ENCODE data around the gene ZNF541. TPM values are rescaled to one million over a fixed set of nuclear protein-coding genes. Genes with fewer than 3 reads are reported as not detected.

ZNF541 gene
- total RNA-seq, 1 experiment from 2014 or later: not detected

DNA sequence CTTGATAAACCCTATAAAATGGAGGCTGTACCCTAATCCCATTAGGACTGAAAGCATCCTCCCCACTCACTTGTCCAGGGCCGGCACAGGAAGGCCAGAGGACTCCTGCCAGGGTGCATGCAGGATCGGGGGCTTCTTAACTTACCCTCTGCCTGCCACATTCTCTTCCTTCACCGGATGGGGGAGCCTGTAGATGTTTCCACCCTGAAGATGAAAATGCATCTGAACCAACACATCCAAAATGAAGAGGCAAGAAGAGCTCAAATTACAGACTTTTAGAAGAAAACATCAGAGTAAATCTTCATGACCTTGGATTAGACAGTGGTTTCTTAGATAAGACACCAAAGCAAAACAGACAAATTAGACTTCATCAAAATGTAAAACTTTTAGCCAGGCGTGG, 32.2 kb downstream of the ZNF541 start:
- no peak overlapping the region for H3K27ac ChIP-seq
- H3K4me1 ChIP-seq: no peaks in the 10 kb centered on the region
- no peak overlapping the region for H3K4me3 ChIP-seq
- DNase-seq: peak in 1 of 2 experiments; percentile 23
- H3K9me3 ChIP-seq (replicated peaks): no peaks in the 10 kb centered on the region
- H3K27me3 ChIP-seq: peaks cover 25% of the 10 kb centered on the region; the same call in 1 of the 2 replicates
- H3K36me3 ChIP-seq: no peaks in the 10 kb centered on the region

DNA sequence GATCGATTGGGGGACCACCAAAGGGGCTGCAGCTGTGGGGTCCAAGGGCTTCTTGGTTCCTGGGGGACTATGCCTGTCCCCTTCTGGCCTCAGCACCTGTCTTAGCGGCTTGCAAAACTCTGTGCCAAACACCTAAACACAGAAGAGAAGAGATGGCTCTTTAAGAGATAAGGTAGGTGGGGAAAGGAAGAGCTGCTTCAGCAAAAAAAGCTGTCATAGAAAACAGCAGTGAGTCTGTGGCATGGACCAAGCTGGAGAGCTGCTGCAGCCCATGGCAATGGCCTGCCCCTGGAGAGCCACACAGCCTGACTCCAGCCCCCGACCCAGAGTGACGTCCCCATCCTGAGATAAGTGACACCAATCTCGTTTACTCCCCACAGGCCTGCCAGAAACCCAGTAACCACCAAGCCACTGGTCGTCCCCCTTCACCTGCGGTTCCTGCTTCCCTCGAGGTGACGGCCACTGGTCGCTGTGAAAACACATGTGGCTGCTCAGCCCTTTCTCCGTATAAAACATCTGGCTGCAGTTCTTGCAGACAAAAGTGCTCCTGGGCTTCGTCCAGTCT, 33.1 kb downstream of the ZNF541 start:
- Histone ChIP-seq H3K27me3 (peaks cover 25% of the 10 kb centered on the region; the same call in 1 of the 2 replicates), H3K9me3 (replicated peaks) (no peaks in the 10 kb centered on the region), H3K4me1 (no peaks in the 10 kb centered on the region), H3K36me3 (no peaks in the 10 kb centered on the region), H3K4me3 (no peak overlapping the region), H3K27ac (no peak overlapping the region)
- DNase-seq: no peak

- DNase-seq: no peak
- Histone ChIP-seq H3K36me3 (no peaks in the 10 kb centered on the region), H3K4me1 (no peaks in the 10 kb centered on the region), H3K9me3 (replicated peaks) (no peaks in the 10 kb centered on the region), H3K27me3 (peaks cover 25% of the 10 kb centered on the region; the same call in 1 of the 2 replicates), H3K27ac (no peak overlapping the region), H3K4me3 (no peak overlapping the region)
Observed at GRCh38 chr19:47538812-47539211, 34.1 kb downstream of the ZNF541 start.

DNA sequence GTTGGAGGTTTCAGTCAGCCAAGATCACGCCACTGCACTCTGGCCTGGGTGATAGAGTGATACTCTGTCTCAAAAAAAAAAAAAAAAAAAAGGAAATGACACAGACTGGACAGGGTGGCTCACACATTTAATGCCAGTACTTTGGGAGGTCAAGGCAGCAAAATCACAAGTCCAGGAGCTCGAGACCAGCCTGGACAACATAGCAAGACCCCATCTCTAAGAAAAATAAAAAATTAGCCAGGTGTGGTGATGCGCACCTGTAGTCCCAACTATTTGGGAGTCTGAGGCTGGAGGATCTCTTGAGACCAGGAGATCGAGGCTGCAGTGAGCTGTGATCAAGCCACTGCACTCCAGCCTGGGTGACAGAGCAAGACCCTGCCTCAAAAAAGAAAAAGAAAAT, 35.5 kb downstream of the ZNF541 start:
- H3K9me3 ChIP-seq (replicated peaks): no peaks in the 10 kb centered on the region
- H3K4me1 ChIP-seq: no peaks in the 10 kb centered on the region
- DNase-seq: no peak
- no peak overlapping the region for H3K27ac ChIP-seq
- no peak overlapping the region for H3K4me3 ChIP-seq
- H3K27me3 ChIP-seq: peaks cover 25% of the 10 kb centered on the region; the same call in 1 of the 2 replicates
- H3K36me3 ChIP-seq: no peaks in the 10 kb centered on the region

- H3K9me3 ChIP-seq (replicated peaks): no peaks in the 10 kb centered on the region
- H3K4me1 ChIP-seq: no peaks in the 10 kb centered on the region
- peaks cover 13% of the 10 kb centered on the region; the same call in 1 of the 2 replicates for H3K27me3 ChIP-seq
- DNase-seq: no peak
- no peak overlapping the region for H3K27ac ChIP-seq
- H3K36me3 ChIP-seq: no peaks in the 10 kb centered on the region
- H3K4me3 ChIP-seq: no peak overlapping the region
Observed at GRCh38 chr19:47534628-47535027, 38.3 kb downstream of the ZNF541 start.

- Histone ChIP-seq H3K4me1 (no peaks in the 10 kb centered on the region), H3K9me3 (replicated peaks) (peaks cover 1% of the 10 kb centered on the region; the same call in 1 of the 2 replicates), H3K27ac (no peak overlapping the region), H3K4me3 (no peak overlapping the region), H3K27me3 (peaks cover 7% of the 10 kb centered on the region; the same call in 1 of the 2 replicates), H3K36me3 (no peaks in the 10 kb centered on the region)
- DNase-seq: no peak
Observed at GRCh38 chr19:47531640-47532387, 41.1 kb downstream of the ZNF541 start.

DNA sequence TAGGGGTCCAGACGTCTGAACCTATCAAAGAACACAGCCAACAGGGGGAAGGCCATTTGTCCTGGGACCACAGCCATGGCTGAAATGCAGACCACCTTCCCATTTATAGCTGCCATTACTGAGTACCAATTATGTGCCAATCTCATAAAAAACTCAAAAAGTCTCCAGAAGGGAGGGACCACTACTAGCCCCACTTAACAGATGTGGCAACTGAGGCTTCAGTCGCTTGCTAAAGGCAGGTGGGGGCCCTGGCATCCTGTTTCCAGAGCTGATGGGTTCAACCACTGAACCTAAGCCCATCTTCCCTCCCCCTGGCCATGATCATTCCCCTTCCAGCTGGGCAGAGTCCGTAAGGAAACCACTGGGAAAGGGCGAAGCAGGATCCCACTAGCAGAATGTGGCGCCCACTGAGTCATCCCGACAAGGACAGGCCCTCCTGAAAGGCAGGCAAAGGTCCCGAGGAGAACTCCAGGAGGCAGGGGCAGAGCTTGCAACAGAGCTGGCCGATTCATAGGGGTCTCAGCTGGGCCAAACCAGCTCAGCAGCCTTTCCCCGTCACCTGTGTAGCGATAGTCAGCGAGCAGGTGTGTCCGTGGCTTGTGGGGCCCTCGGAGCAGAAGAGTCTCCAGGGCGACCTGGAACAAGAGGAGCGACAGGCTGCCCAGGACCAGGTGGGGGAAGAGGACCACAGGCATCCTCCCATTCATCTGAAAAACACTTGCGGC, 43.8 kb downstream of the ZNF541 start:
- Histone ChIP-seq H3K4me3 (no peak overlapping the region), H3K27me3 (no peaks in the 10 kb centered on the region; the same call in 1 of the 2 replicates), H3K4me1 (no peaks in the 10 kb centered on the region), H3K27ac (no peak overlapping the region), H3K9me3 (replicated peaks) (peaks cover 4% of the 10 kb centered on the region; the same call in 1 of the 2 replicates), H3K36me3 (no peaks in the 10 kb centered on the region)
- DNase-seq: no peak

GRCh38 chr19:47526798-47527197, 46.1 kb downstream of the ZNF541 start:
- Histone ChIP-seq H3K27ac (no peak overlapping the region), H3K4me3 (no peak overlapping the region), H3K36me3 (no peaks in the 10 kb centered on the region), H3K9me3 (replicated peaks) (peaks cover 4% of the 10 kb centered on the region; the same call in 1 of the 2 replicates), H3K27me3 (no peaks in the 10 kb centered on the region; the same call in 1 of the 2 replicates), H3K4me1 (no peaks in the 10 kb centered on the region)
- DNase-seq: no peak

DNA sequence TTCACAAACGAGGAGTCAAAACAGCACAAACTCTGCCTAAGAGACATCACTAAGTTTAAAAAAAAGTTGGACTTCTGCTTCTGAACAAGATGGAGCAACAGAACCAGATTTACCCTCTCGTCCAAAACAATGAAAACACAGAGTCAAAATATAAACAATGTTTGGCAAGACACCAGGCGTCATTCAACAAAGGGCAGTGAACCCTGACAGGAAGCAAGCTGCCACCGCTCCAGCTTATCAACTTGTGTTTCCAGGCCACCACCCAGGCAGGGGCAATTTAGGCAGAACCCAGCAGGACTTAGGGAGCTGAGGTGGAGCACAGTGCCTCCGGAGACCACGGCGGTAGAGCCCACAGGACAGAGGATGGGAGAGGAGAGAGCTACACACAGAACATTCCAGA, 49.5 kb downstream of the ZNF541 start:
- H3K4me1 ChIP-seq: peaks cover 21% of the 10 kb centered on the region
- peak in 1 of 2 experiments; percentile 18 for DNase-seq
- no peaks in the 10 kb centered on the region for H3K36me3 ChIP-seq
- H3K4me3 ChIP-seq: no peak overlapping the region
- H3K27ac ChIP-seq: no peak overlapping the region
- no peaks in the 10 kb centered on the region for H3K27me3 ChIP-seq
- peaks cover 4% of the 10 kb centered on the region; the same call in 1 of the 2 replicates for H3K9me3 ChIP-seq (replicated peaks)

Other genes starting within 250 kb of the ZNF541 start
- gene C5AR2, start 241.0 kb downstream of the ZNF541 start, total RNA-seq (2014; rRNA removed; shearing (Covaris generic)): not detected in 2 replicates
- gene DHX34, start 223.8 kb downstream of the ZNF541 start, total RNA-seq (2014; rRNA removed; shearing (Covaris generic)): 18.9 and 20.3 TPM in 2 replicates
- gene MEIS3, start 153.6 kb downstream of the ZNF541 start, total RNA-seq (2014; rRNA removed; shearing (Covaris generic)): 15.9 and 16.2 TPM in 2 replicates
- gene SLC8A2, start 101.3 kb downstream of the ZNF541 start, total RNA-seq (2014; rRNA removed; shearing (Covaris generic)): 0.10 TPM in 1 of 2 replicates, not detected in the other
- 4.5 and 5.0 TPM in 2 replicates for gene KPTN, start 88.9 kb downstream of the ZNF541 start, total RNA-seq (2014; rRNA removed; shearing (Covaris generic))
- gene NAPA, start 58.1 kb downstream of the ZNF541 start, total RNA-seq (2014; rRNA removed; shearing (Covaris generic)): 71.5 and 77.0 TPM in 2 replicates
- 0.95 and 3.9 TPM in 2 replicates for gene BICRA, start 36.0 kb upstream of the ZNF541 start, total RNA-seq (2014; rRNA removed; shearing (Covaris generic))
- 9.0 and 9.4 TPM in 2 replicates for gene EHD2, start 140.3 kb upstream of the ZNF541 start, total RNA-seq (2014; rRNA removed; shearing (Covaris generic))
- gene NOP53, start 172.4 kb upstream of the ZNF541 start, total RNA-seq (2014; rRNA removed; shearing (Covaris generic)): 194 TPM in 2 replicates
- gene SELENOW, start 205.6 kb upstream of the ZNF541 start, total RNA-seq (2014; rRNA removed; shearing (Covaris generic)): 204 and 219 TPM in 2 replicates
- not detected in 2 replicates for gene TPRX1, start 231.4 kb upstream of the ZNF541 start, total RNA-seq (2014; rRNA removed; shearing (Covaris generic))
- gene CRX, start 248.8 kb upstream of the ZNF541 start, total RNA-seq (2014; rRNA removed; shearing (Covaris generic)): 0.10 and 0.89 TPM in 2 replicates

Measured in SJCRH30 (cell line).